ENCODE results near the gene IGSF9. TPM values are rescaled to one million over a fixed set of nuclear protein-coding genes. Genes with fewer than 3 reads are reported as not detected.
"Not testable (repeated sequence)": the region's sequence is repeated elsewhere in the genome, so short reads cannot be mapped to it uniquely, and the experiment has no call there.

The IGSF9 gene
- total RNA-seq, 1 donor from 2014 or later: 68.2 TPM

DNA sequence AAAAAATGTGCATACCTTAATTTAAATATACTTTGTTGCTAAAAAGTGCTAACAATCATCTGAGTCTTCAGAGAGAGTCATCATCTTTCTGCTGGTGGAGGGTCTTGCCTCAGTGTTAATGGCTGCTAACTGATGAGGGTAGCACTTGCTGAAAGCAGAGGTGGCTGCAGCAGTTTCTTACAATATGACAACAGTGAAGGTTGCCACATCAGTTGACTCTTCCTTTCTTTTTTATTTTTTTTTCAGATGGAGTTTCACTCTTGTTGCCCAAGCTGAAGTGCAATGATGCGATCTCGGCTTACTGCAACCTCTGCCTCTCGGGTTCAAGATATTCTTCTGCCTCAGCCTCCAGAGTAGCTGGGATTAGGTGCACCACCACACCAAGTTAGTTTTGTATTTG is 42.9 kb downstream of the IGSF9 start:
- H3K4me1 Mint-ChIP-seq (ENCODE audit: low read depth): peaks cover 27% of the 10 kb centered on the region
- H3K36me3 Mint-ChIP-seq (ENCODE audit: insufficient read depth): no peaks in the 10 kb centered on the region
- peaks cover 7% of the 10 kb centered on the region for H3K9me3 Mint-ChIP-seq (ENCODE audit: low read depth)
- no peak for DNase-seq (ENCODE audit: low spot score, unreplicated experiment)
- no peak overlapping the region for H3K4me3 Mint-ChIP-seq (ENCODE audit: low read depth)
- TF ChIP-seq, protein P1, sequence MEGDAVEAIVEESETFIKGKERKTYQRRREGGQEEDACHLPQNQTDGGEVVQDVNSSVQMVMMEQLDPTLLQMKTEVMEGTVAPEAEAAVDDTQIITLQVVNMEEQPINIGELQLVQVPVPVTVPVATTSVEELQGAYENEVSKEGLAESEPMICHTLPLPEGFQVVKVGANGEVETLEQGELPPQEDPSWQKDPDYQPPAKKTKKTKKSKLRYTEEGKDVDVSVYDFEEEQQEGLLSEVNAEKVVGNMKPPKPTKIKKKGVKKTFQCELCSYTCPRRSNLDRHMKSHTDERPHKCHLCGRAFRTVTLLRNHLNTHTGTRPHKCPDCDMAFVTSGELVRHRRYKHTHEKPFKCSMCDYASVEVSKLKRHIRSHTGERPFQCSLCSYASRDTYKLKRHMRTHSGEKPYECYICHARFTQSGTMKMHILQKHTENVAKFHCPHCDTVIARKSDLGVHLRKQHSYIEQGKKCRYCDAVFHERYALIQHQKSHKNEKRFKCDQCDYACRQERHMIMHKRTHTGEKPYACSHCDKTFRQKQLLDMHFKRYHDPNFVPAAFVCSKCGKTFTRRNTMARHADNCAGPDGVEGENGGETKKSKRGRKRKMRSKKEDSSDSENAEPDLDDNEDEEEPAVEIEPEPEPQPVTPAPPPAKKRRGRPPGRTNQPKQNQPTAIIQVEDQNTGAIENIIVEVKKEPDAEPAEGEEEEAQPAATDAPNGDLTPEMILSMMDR (IDR thresholded peaks at IDR 0.05; ENCODE audit: unreplicated experiment): no peak
- H3K27me3 Mint-ChIP-seq: peaks cover 3% of the 10 kb centered on the region
- no peak overlapping the region for H3K27ac Mint-ChIP-seq

DNA sequence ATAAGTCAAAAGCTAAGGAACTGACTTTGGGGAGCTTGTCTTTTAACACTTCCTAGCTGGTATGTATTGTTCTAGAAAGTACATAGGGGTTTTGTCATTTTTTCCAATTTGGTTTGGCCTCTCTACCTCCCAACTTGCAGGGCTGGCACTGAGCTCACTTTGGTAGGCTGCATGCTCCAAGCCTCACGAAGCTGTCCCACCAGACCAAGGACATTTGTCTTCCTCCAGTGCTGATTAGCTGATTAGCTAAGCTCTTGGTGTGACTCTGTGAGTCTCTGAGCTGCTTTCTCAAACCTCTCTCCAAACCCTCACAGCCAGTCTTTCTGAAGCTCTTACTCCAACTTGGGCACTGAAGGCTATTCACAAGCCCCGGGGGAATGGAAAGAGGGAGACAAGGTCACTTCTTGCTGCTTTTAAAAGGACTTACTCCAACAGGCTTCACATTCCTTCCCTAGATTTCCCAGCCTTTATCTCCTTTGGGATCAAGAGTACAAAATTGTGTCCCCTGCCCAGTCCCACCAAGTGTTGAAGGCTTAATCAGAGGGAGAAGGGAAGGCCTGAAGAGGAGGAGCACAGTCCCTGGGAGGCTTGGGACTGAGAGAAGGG is 44.6 kb downstream of the IGSF9 start:
- peaks cover 24% of the 10 kb centered on the region for H3K4me1 Mint-ChIP-seq (ENCODE audit: low read depth)
- no peaks in the 10 kb centered on the region for H3K36me3 Mint-ChIP-seq (ENCODE audit: insufficient read depth)
- TF ChIP-seq, protein P1 (IDR thresholded peaks at IDR 0.05; ENCODE audit: unreplicated experiment): no peak
- no peak overlapping the region for H3K27ac Mint-ChIP-seq
- H3K9me3 Mint-ChIP-seq (ENCODE audit: low read depth): peaks cover 7% of the 10 kb centered on the region
- H3K4me3 Mint-ChIP-seq (ENCODE audit: low read depth): no peak overlapping the region
- H3K27me3 Mint-ChIP-seq: peaks cover 11% of the 10 kb centered on the region
- DNase-seq (ENCODE audit: low spot score, unreplicated experiment): no peak

DNA sequence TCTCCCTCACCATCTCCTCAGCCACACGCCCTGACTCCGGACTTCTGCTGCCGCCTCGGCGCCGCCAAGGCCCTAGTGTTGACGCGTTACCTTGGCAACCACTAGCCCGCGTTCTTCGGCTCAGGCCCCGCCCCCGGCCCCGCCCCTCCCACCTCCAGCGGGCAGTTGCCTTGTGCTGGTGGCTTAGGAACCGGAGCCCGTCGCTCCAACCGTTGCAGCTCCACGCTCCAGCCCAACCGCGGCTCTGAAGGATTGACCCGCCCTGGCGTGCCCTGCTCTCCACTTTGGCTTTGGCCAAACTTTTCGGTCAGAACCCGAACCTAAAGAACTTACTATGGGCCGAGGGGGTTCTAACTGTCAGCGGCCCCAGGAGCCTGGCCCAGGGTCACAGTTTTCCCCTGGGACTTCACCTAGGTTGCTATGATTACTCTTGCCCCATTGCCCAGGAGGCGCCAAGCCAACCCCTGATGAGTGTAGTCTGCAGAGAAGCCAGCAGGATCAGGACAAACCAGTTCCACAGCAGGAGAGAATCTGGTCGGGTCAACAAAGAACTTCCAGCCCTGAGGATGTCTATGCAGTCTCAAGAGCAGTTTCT is 45.2 kb downstream of the IGSF9 start, which contains the start of gene CFAP45:
Gene CFAP45, minus strand, starts transcription at position 80 of the 595 bp plus-strand sequence. Its CDS starts 67 bp downstream, at position 13.
- TF ChIP-seq, protein P1 (IDR thresholded peaks at IDR 0.05; ENCODE audit: unreplicated experiment): no peak
- DNase-seq (ENCODE audit: low spot score, unreplicated experiment): peak; percentile 68
- H3K27me3 Mint-ChIP-seq: peaks cover 14% of the 10 kb centered on the region
- H3K27ac Mint-ChIP-seq: peak within 1 kb of the TSS; percentile 82
- peak within 1 kb of the TSS; percentile 45 for H3K4me3 Mint-ChIP-seq (ENCODE audit: low read depth)
- peaks cover 7% of the 10 kb centered on the region for H3K9me3 Mint-ChIP-seq (ENCODE audit: low read depth)
- no peaks in the 10 kb centered on the region for H3K36me3 Mint-ChIP-seq (ENCODE audit: insufficient read depth)
- H3K4me1 Mint-ChIP-seq (ENCODE audit: low read depth): peaks cover 21% of the 10 kb centered on the region

DNA sequence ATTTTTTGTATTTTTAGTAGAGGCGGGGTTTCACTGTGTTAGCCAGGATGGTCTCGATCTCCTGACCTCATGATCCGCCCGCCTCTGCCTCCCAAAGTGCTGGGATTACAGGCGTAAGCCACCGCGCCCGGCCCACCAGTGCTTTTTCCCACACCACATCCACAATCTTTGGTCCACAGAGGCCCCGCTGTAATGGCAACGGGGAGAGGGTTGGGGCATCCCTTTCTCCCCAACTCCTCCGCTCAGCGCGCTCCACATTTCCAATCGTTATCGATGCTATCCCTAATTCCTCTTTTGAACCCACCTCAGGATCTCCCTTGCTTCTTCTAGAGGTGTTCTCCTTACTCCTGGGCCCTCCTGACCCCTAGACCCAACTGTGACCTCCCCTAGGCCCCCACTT is 45.8 kb downstream of the IGSF9 start:
- not testable (repeated sequence) for H3K4me3 Mint-ChIP-seq (ENCODE audit: low read depth); H3K9me3 Mint-ChIP-seq (ENCODE audit: low read depth); H3K36me3 Mint-ChIP-seq (ENCODE audit: insufficient read depth); DNase-seq (ENCODE audit: low spot score, unreplicated experiment)
- Mint-ChIP-seq H3K4me1 (ENCODE audit: low read depth) (peaks cover 20% of the 10 kb centered on the region), H3K27ac (peak overlapping the region; percentile 82), H3K27me3 (peaks cover 18% of the 10 kb centered on the region)

DNA sequence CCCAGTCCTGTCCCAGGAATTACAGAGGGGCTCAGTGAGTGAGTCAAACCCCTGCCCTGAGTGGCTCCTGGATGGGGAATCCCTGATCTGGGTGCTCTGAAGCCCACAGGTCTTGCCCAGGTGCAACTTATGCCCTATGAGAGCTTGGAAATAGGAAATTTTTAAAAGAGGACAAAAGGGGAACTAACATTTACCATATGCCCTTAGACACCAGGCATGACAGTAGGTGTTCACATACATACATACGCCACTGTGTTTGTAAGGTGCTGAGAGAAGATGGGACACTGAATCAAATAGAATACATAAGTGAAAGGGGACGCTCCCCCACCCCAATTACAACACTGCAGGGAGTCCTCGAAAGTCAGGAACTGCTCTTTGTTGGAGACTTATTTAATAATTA is 46.9 kb downstream of the IGSF9 start:
- no peak overlapping the region for H3K27ac Mint-ChIP-seq
- peaks cover 20% of the 10 kb centered on the region for H3K4me1 Mint-ChIP-seq (ENCODE audit: low read depth)
- no peaks in the 10 kb centered on the region for H3K36me3 Mint-ChIP-seq (ENCODE audit: insufficient read depth)
- no peak overlapping the region for H3K4me3 Mint-ChIP-seq (ENCODE audit: low read depth)
- TF ChIP-seq, protein P1 (IDR thresholded peaks at IDR 0.05; ENCODE audit: unreplicated experiment): no peak
- no peak for DNase-seq (ENCODE audit: low spot score, unreplicated experiment)
- peaks cover 3% of the 10 kb centered on the region for H3K9me3 Mint-ChIP-seq (ENCODE audit: low read depth)
- peaks cover 22% of the 10 kb centered on the region for H3K27me3 Mint-ChIP-seq

DNA sequence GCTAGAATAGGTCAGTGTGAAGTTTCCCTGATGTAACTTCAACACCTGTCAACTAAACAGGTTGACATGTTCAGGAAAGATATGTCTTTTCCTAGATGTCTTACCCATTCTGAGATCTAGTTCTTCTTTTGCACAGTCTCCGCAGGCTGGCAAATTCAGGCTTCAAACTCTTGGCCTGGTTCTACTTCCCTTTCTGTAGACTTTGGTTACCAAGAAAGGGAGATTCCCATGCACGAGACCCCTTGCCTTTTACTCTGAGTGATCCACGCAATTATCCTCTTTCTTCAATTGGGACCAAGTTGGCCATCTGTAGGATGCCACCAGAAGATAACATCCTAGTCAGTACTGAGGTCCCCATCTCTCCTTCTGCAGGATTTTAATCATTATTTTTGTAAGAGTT is 47.5 kb downstream of the IGSF9 start:
- H3K27me3 Mint-ChIP-seq: peaks cover 27% of the 10 kb centered on the region
- DNase-seq (ENCODE audit: low spot score, unreplicated experiment): no peak
- TF ChIP-seq, protein P1 (IDR thresholded peaks at IDR 0.05; ENCODE audit: unreplicated experiment): no peak
- H3K9me3 Mint-ChIP-seq (ENCODE audit: low read depth): no peaks in the 10 kb centered on the region
- peaks cover 20% of the 10 kb centered on the region for H3K4me1 Mint-ChIP-seq (ENCODE audit: low read depth)
- no peak overlapping the region for H3K27ac Mint-ChIP-seq
- no peak overlapping the region for H3K4me3 Mint-ChIP-seq (ENCODE audit: low read depth)
- no peaks in the 10 kb centered on the region for H3K36me3 Mint-ChIP-seq (ENCODE audit: insufficient read depth)
